Common myeloid progenitor, CD34-positive (primary cell): Measurements from ENCODE around the gene NSUN3.

ENCODE experiments used
- CTCF ChIA-PET: fragments of 350-600 bp; sonication (Branson Sonifier 250); formaldehyde crosslinking; loops from one replicate; lab custom pipeline; 2021; ENCODE audit warnings: antibody characterized with exemption; lab: Charles Lee
- POLR2A ChIA-PET: fragments of 350-600 bp; sonication (Branson Sonifier 250); formaldehyde crosslinking; loops from one replicate; lab custom pipeline; 2021; ENCODE audit warnings: antibody characterized with exemption; lab: Charles Lee
- DNase-seq, 3 donors: peaks; one replicate each; pipeline versions ENCODE4 v3.0.0 to v3.0.0-alpha.2; 2013
- H3K27ac ChIP-seq, 2 experiments: 1 replicate in 1 of 2; 2 replicates in 1 of 2; pipeline ENCODE4 v1.7.0; 2013; ENCODE audit warnings: inconsistent platforms in 2 of 2, low read length in 2 of 2, mild to moderate bottlenecking in 2 of 2, low read depth in 1 of 2, moderate library complexity in 1 of 2; ENCODE audit not compliant: severe bottlenecking in 2 of 2, insufficient read depth in 1 of 2, poor library complexity in 1 of 2
- H3K27me3 ChIP-seq, 5 experiments: replicated peaks in 2 of 5; 1 replicate in 3 of 5; 2 replicates in 2 of 5; pipeline versions ENCODE4 v1.6.1 to v1.7.0; 2013; ENCODE audit warnings: low read length in 4 of 5, mild to moderate bottlenecking in 2 of 5, moderate library complexity in 2 of 5, inconsistent platforms in 1 of 5; ENCODE audit not compliant: insufficient read depth in 5 of 5, control insufficient read depth in 4 of 5
- H3K36me3 ChIP-seq, 4 experiments: 1 replicate in 2 of 4; 2 replicates in 2 of 4; pipeline versions ENCODE4 v1.6.1 to v1.7.0; 2013; ENCODE audit warnings: low read length in 3 of 4, control low read depth in 1 of 4, mild to moderate bottlenecking in 1 of 4; ENCODE audit not compliant: control insufficient read depth in 4 of 4, insufficient read depth in 4 of 4
- H3K4me1 ChIP-seq, 4 experiments: 1 replicate in 3 of 4; 2 replicates in 1 of 4; pipeline versions ENCODE4 v1.6.1 to v1.7.1; 2013; ENCODE audit warnings: low read length in 3 of 4, mild to moderate bottlenecking in 3 of 4, control low read depth in 1 of 4, inconsistent platforms in 1 of 4, moderate library complexity in 1 of 4; ENCODE audit not compliant: control insufficient read depth in 4 of 4, insufficient read depth in 4 of 4; ENCODE audit errors: control extremely low read depth in 1 of 4
- H3K4me3 ChIP-seq, 7 experiments: 1 replicate in 4 of 7; 2 replicates in 3 of 7; pipeline versions ENCODE4 v1.5.1 to v1.7.0; 2013; ENCODE audit warnings: mild to moderate bottlenecking in 7 of 7, low read length in 6 of 7, moderate library complexity in 6 of 7, inconsistent platforms in 2 of 7, low read depth in 2 of 7, control low read depth in 1 of 7; ENCODE audit not compliant: insufficient read depth in 4 of 7, control insufficient read depth in 1 of 7; ENCODE audit errors: extremely low read depth in 1 of 7
- H3K9me3 ChIP-seq, 5 experiments: 1 replicate in 4 of 5; 2 replicates in 1 of 5; pipeline versions ENCODE4 v1.6.1 to v1.7.1; 2013; ENCODE audit warnings: low read length in 4 of 5, mild to moderate bottlenecking in 2 of 5, inconsistent platforms in 1 of 5, low read depth in 1 of 5, moderate library complexity in 1 of 5; ENCODE audit not compliant: control insufficient read depth in 4 of 5, insufficient read depth in 2 of 5; ENCODE audit errors: control extremely low read depth in 1 of 5
- WGBS: methylation state at CpG from one replicate; pipeline ENCODE4 v1.1.5; 2013; ENCODE audit not compliant: insufficient coverage; 5-methylcytosine and 5-hydroxymethylcytosine counted together

The NSUN3 gene

GRCh38 chr3:94081884-94082283, 19.0 kb downstream of the NSUN3 start:
- ChIA-PET CTCF (interaction anchor here (1.2 to 1.5 kb wide), 3 partner anchors 9 to 15 kb away, joined by 4 to 5 read pairs (median 4); no protein-coding TSS in a partner anchor), POLR2A (no interaction called here)
- peaks cover 0 to 5% (median 0%) of the 10 kb centered on the region in 4 experiments for H3K4me1 ChIP-seq
- H3K4me3 ChIP-seq = no peak overlapping the region
- no peaks in the 10 kb centered on the region for H3K27me3 ChIP-seq
- no peak for DNase-seq
- peaks cover 2 to 24% (median 11%) of the 10 kb centered on the region in 4 experiments for H3K36me3 ChIP-seq
- WGBS = 96% methylated on average over 3 of the region's 5 CpGs
- no peak overlapping the region for H3K27ac ChIP-seq
- no peaks in the 10 kb centered on the region for H3K9me3 ChIP-seq

- DNase-seq = no peak
- Histone ChIP-seq H3K36me3 (peaks cover 2 to 22% (median 11%) of the 10 kb centered on the region in 4 experiments), H3K4me1 (peaks cover 0 to 5% (median 0%) of the 10 kb centered on the region in 4 experiments), H3K27me3 (no peaks in the 10 kb centered on the region), H3K9me3 (no peaks in the 10 kb centered on the region), H3K27ac (no peak overlapping the region), H3K4me3 (no peak overlapping the region)
- ChIA-PET POLR2A (no interaction called here), CTCF (interaction anchor here (1.2 to 1.5 kb wide), 2 partner anchors 13 to 14 kb away, joined by 4 to 5 read pairs; no protein-coding TSS in a partner anchor)
- WGBS = 100% methylated on average over 3 of the region's 8 CpGs
Observed at GRCh38 chr3:94082391-94082937, 19.6 kb downstream of the NSUN3 start.

GRCh38 chr3:94083261-94083660, 20.4 kb downstream of the NSUN3 start:
- POLR2A ChIA-PET = no interaction called here
- peaks cover 0 to 5% (median 0%) of the 10 kb centered on the region in 4 experiments for H3K4me1 ChIP-seq
- CTCF ChIA-PET = no interaction called here
- H3K27me3 ChIP-seq = no peaks in the 10 kb centered on the region
- H3K9me3 ChIP-seq = no peaks in the 10 kb centered on the region
- peaks cover 2 to 25% (median 11%) of the 10 kb centered on the region in 4 experiments for H3K36me3 ChIP-seq
- WGBS = 95% methylated on average over 4 of the region's 4 CpGs
- DNase-seq = no peak
- no peak overlapping the region for H3K27ac ChIP-seq
- H3K4me3 ChIP-seq = no peak overlapping the region

- H3K36me3 ChIP-seq = peaks cover 6 to 45% (median 12%) of the 10 kb centered on the region in 4 experiments
- no peak overlapping the region for H3K27ac ChIP-seq
- CTCF ChIA-PET = no interaction called here
- 100% methylated on average over 1 of the region's 1 CpG for WGBS
- no peaks in the 10 kb centered on the region for H3K9me3 ChIP-seq
- no peak for DNase-seq
- H3K27me3 ChIP-seq = no peaks in the 10 kb centered on the region
- H3K4me1 ChIP-seq = no peaks in the 10 kb centered on the region
- POLR2A ChIA-PET = no interaction called here
- H3K4me3 ChIP-seq = no peak overlapping the region
Observed at GRCh38 chr3:94089126-94089525, 26.3 kb downstream of the NSUN3 start.

GRCh38 chr3:94092086-94092485, 29.2 kb downstream of the NSUN3 start:
- H3K4me1 ChIP-seq = no peaks in the 10 kb centered on the region
- H3K9me3 ChIP-seq = no peaks in the 10 kb centered on the region
- WGBS = 83% methylated on average over 1 of the region's 1 CpG
- POLR2A ChIA-PET = no interaction called here
- DNase-seq = no peak
- H3K4me3 ChIP-seq = no peak overlapping the region
- CTCF ChIA-PET = interaction anchor here (1.4 to 1.6 kb wide), 2 partner anchors 11 to 121 kb away, joined by 3 to 4 read pairs; no protein-coding TSS in a partner anchor
- peaks cover 6 to 53% (median 12%) of the 10 kb centered on the region in 4 experiments for H3K36me3 ChIP-seq
- H3K27ac ChIP-seq = no peak overlapping the region
- no peaks in the 10 kb centered on the region for H3K27me3 ChIP-seq

GRCh38 chr3:94093151-94093550, 30.3 kb downstream of the NSUN3 start:
- no CpG with 5 or more reads among the region's 1 CpG for WGBS
- no peak overlapping the region for H3K4me3 ChIP-seq
- CTCF ChIA-PET = no interaction called here
- DNase-seq = no peak
- H3K4me1 ChIP-seq = peaks cover 0 to 2% (median 0%) of the 10 kb centered on the region in 4 experiments
- no peaks in the 10 kb centered on the region for H3K9me3 ChIP-seq
- POLR2A ChIA-PET = no interaction called here
- H3K27me3 ChIP-seq = no peaks in the 10 kb centered on the region
- H3K36me3 ChIP-seq = peaks cover 6 to 56% (median 12%) of the 10 kb centered on the region in 4 experiments
- H3K27ac ChIP-seq = no peak overlapping the region

GRCh38 chr3:94095111-94095510, 32.2 kb downstream of the NSUN3 start:
- DNase-seq = no peak
- Histone ChIP-seq H3K4me3 (no peak overlapping the region), H3K27ac (no peak overlapping the region), H3K27me3 (no peaks in the 10 kb centered on the region), H3K4me1 (peaks cover 0 to 8% (median 2%) of the 10 kb centered on the region in 4 experiments), H3K9me3 (no peaks in the 10 kb centered on the region), H3K36me3 (peaks cover 8 to 63% (median 19%) of the 10 kb centered on the region in 4 experiments)
- ChIA-PET CTCF (interaction anchor here (1.3 to 1.5 kb wide), 2 partner anchors 12 to 25 kb away, joined by 3 to 4 read pairs; no protein-coding TSS in a partner anchor), POLR2A (no interaction called here)
- no CpG with 5 or more reads among the region's 2 CpGs for WGBS
